ENCODE results near the gene MARCHF3. TPM values are rescaled to one million over a fixed set of nuclear protein-coding genes. Genes with fewer than 3 reads are reported as not detected.
A peak's percentile ranks its signal among the peaks of the same experiment; 100 is the strongest.
"Not testable (repeated sequence)": the region's sequence is repeated elsewhere in the genome, so short reads cannot be mapped to it uniquely, and the experiment has no call there.

MARCHF3 gene
- polyA plus RNA-seq, 10 donors, result 6.6 to 13.8 (median 9.4) TPM

- no peak for DNase-seq
These were observed 181.2 kb downstream of the MARCHF3 start for GRCh38 chr5:126849101-126849678.

GRCh38 chr5:126848253-126848652 lies 182.1 kb downstream of the MARCHF3 start:
- DNase-seq, result no peak

GRCh38 chr5:126847826-126848251 lies 182.5 kb downstream of the MARCHF3 start:
- DNase-seq, result peak in 1 of 3 donors; percentile 71

GRCh38 chr5:126847456-126847820 lies 182.9 kb downstream of the MARCHF3 start:
- no peak for DNase-seq

- no peak for DNase-seq
These were observed 183.5 kb downstream of the MARCHF3 start for GRCh38 chr5:126846744-126847455.

DNA sequence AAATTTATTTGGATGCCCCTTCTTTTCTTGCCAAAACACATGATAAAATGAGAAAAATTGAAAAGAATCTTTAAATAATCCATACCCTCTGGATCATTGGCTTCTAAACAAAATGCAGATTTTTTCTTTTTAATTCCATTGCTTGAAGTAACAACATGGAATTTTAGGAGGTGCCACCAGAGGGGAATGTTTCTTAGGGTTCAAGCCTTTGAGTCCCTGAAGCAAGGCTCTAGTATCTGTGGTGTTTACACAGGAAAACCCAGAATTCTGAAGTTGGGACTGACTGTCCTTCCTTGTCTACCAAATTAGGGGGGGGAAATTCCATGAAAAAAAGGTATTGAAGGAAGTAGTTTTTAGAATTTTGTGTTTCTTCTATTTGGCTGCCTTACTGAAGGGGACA lies 184.0 kb downstream of the MARCHF3 start:
- DNase-seq, result no peak

DNA sequence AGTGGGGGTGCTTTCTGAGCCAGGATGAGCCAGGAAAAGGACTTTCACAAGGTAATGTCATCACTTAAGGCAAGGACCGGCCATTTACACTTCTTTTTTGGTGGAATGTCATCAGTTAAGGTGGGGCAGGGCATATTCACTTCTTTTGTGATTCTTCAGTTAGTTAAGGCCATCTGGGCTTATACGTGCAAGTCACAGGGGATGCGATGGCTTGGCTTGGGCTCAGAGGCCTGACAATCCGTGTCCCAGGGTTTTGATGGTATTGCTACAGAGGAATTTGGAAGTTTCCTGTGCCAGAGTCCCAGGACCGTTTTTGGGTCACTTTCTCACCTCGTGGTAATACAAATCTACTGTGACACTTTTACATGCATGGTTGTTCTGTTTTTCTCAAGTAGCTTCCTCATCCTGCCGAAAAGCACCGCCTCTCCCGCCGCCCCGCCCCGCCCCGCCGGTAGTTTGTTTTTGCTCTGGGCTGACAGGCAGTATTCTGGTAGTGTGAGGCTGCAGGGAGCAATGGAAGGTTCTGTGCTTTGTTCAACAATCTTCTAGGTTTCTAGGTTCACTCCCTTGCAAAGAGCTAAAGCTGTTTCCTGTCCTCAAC lies 184.8 kb downstream of the MARCHF3 start:
- peak in 1 of 3 donors; percentile 62 for DNase-seq

DNA sequence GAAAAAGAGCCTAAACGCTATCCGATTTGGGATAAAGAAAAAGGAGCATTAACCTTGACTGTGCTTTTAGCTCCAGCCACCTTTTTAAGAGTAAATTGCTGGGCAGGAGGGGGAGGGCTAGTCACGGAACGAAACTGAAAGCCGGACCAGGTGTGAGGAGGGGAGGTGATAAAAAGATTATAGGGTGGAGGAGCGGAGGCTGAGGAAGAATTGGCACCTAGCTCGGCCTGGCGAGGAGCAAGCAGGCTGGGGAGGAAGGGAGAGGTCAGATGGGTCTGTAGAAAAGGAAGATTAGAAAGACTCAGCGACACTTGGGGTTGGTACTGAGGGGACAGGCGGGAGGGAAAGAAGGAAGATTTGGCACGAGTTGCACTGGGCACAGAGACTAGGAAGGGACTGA lies 187.0 kb downstream of the MARCHF3 start:
- not testable (repeated sequence) for DNase-seq

GRCh38 chr5:126839407-126839806 lies 191.0 kb downstream of the MARCHF3 start:
- not testable (repeated sequence) for DNase-seq

GRCh38 chr5:126837906-126838539 lies 192.3 kb downstream of the MARCHF3 start:
- DNase-seq, result peak in 1 of 3 donors; percentile 61

DNA sequence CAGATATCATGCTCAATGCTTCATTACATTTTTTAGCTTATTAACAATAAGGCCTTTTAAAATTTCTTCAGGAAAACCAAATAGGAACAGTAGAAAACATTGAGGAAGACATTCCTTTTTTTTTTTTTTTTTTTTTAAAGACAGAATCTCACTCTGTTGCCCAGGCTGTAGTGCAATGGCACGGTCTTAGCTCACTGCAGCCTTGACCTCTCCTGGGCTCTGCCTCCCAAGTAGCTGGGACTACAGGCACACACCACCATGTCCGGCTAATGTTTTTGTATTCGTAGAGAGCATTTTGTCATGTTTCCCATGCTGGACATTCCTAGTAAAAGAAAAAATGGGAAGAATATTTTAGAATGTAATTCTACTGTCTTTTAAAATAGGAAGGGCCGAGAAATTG lies 193.1 kb downstream of the MARCHF3 start:
- no peak for DNase-seq

GRCh38 chr5:126836778-126837177 lies 193.6 kb downstream of the MARCHF3 start:
- DNase-seq, result no peak

DNA sequence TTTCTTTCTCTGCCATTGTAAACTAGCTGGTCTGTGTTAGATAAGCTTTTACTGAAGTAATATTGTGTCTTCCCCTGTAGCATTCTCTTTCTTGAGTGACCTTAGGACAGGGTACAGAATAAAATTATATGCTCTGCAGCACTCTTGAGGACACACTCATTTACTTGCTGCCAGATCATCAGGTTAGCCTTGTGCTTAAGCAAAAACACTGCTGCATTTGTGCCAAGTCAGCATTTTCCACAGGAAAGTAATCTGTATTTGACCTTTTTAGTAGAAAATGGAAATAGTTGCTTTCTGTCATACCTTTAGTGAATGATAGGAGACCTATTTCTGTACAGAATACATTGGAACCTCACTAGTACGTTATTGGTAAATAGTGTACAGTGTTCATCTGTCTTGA lies 199.2 kb downstream of the MARCHF3 start:
- peak in 1 of 3 donors; percentile 10 for DNase-seq

- DNase-seq, result no peak
These were observed 200.3 kb downstream of the MARCHF3 start for GRCh38 chr5:126830061-126830460.

DNA sequence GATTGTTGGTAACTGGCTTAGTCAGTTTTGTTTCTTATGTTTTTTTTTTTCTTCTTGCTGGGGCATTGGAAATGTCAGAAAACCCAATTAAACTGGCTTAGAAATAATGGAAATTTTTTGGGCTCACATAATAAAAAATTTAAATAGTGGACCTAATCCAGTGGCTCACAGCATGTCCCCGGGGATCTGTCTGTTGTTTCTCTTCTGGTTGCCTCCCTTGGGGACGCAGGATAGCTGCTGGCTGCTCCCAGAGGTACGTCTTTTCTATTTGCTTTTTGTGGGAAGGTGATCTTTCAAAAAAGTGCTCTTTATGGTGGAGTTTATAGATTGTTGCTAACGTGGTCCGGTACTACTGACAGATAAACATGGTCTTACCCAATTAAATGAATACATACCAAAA lies 201.3 kb downstream of the MARCHF3 start:
- DNase-seq, result no peak

DNA sequence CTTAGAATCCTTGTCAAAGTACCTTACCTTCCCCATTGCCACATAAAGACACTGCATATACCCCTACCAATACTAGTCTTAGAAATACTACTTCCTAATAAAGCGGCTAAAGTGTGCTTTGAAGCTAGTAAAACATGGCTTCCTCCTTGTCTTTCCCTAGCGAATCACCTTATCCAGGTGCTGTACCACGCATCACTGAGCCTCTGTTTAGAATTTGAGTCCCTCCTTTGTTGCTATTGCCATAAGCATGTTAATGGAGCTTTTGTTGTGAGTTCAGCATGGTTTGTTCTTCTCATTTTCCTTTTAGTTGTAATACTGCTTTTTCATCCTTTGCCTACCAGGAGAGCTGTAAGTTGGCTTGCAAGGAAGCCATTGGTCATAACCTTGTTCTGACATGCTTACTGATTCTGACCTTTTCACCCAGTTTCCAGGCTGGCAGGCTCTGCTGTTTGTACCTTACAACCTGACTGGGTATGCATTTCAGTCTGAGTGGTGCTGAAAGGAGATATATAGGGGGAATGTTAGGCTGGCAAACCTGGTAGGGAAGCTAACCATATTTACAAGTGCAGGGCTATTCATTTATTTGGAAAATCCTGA lies 203.6 kb downstream of the MARCHF3 start:
- DNase-seq, result no peak

DNA sequence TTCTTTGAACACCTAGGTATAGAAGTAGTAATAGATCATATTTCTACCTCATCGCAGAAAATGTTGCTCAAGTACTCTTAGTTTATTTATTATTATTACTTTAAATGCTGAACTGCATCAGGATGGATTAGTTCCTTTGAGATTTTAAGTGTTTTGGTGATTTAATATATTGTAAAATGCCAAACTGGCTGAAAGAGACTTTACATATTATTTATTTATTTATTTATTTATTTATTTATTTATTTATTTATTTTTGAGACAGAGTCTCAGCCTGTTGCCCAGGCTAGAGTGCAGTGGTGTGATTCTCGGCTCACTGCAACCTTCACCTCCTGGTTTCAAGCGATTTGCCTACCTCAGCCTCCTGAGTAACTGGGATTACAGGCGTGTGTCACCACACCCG lies 211.1 kb downstream of the MARCHF3 start:
- no peak for DNase-seq

- DNase-seq, result no peak
These were observed 211.6 kb downstream of the MARCHF3 start for GRCh38 chr5:126818736-126819135.

Data from muscle of back (tissue), 11 donors.